HuH-7.5 (cell line): ENCODE measurements around the gene MUC5B.
"Not testable (repeated sequence)": the region's sequence is repeated elsewhere in the genome, so short reads cannot be mapped to it uniquely, and the experiment has no call there.

Experiments
- DNase-seq: peaks from one replicate; pipeline ENCODE4 v3.0.0; 2011; ENCODE audit warnings: low spot score

Gene MUC5B, protein sequence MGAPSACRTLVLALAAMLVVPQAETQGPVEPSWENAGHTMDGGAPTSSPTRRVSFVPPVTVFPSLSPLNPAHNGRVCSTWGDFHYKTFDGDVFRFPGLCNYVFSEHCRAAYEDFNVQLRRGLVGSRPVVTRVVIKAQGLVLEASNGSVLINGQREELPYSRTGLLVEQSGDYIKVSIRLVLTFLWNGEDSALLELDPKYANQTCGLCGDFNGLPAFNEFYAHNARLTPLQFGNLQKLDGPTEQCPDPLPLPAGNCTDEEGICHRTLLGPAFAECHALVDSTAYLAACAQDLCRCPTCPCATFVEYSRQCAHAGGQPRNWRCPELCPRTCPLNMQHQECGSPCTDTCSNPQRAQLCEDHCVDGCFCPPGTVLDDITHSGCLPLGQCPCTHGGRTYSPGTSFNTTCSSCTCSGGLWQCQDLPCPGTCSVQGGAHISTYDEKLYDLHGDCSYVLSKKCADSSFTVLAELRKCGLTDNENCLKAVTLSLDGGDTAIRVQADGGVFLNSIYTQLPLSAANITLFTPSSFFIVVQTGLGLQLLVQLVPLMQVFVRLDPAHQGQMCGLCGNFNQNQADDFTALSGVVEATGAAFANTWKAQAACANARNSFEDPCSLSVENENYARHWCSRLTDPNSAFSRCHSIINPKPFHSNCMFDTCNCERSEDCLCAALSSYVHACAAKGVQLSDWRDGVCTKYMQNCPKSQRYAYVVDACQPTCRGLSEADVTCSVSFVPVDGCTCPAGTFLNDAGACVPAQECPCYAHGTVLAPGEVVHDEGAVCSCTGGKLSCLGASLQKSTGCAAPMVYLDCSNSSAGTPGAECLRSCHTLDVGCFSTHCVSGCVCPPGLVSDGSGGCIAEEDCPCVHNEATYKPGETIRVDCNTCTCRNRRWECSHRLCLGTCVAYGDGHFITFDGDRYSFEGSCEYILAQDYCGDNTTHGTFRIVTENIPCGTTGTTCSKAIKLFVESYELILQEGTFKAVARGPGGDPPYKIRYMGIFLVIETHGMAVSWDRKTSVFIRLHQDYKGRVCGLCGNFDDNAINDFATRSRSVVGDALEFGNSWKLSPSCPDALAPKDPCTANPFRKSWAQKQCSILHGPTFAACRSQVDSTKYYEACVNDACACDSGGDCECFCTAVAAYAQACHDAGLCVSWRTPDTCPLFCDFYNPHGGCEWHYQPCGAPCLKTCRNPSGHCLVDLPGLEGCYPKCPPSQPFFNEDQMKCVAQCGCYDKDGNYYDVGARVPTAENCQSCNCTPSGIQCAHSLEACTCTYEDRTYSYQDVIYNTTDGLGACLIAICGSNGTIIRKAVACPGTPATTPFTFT (N-terminal part only)

DNA sequence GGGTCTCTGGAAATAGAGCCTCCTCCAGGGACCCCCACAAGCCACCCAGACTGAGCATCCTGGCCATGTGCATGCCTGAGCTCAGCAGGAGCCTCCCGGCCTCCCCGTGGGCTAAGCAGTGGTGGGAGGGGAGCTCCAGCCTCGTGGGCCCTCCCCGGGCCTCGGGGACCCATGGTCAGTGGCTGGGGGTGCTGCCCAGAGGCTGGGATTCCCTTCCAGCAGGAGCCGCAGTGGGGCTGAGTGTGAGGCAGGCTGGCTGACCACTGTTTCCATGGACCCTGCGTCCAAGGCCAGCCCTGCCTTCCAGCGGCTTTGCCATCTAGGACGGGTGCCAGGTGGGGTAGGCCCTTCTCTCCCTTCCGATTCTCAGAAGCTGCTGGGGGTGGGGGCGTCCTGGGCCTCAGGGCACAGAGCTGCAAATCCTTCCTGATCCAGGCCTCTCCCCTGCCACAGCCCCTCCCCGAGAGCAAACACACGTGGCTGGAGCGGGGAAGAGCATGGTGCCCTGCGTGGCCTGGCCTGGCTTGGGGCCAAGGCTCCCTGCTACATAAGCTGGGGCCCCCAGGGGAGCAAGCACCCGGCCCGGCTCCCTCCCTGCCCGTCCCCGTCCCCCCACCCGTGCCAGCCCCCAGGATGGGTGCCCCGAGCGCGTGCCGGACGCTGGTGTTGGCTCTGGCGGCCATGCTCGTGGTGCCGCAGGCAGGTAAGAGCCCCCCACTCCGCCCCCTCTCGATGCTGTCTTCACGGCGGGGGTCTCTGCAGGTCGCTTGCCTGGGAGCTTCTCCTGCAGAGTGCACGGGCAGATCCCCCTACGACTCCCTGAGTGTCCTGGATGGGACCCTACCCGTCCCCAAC lies at the start of gene MUC5B:
Gene MUC5B (plus strand): TSS at position 576 of the 855 bp plus-strand sequence. CDS start 58 bp downstream, at position 634.
- DNase-seq, result peak; percentile 18

DNA sequence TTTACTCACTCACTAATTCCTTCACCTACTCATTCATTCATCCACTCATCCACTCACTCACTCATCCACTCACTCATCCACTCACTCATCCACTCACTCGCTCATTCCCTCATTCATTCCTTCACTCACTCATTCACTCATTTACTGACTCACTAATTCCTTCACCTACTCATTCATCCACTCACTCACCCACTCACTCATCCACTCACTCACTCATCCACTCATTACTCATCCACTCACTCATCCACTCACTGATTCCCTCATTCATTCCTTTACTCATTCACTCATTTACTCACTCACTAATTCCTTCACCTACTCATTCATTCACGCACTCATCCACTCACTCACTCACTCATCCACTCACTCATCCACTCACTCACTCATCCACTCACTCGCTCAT lies 49.5 kb upstream of the MUC5B start:
- not testable (repeated sequence) for DNase-seq

DNA sequence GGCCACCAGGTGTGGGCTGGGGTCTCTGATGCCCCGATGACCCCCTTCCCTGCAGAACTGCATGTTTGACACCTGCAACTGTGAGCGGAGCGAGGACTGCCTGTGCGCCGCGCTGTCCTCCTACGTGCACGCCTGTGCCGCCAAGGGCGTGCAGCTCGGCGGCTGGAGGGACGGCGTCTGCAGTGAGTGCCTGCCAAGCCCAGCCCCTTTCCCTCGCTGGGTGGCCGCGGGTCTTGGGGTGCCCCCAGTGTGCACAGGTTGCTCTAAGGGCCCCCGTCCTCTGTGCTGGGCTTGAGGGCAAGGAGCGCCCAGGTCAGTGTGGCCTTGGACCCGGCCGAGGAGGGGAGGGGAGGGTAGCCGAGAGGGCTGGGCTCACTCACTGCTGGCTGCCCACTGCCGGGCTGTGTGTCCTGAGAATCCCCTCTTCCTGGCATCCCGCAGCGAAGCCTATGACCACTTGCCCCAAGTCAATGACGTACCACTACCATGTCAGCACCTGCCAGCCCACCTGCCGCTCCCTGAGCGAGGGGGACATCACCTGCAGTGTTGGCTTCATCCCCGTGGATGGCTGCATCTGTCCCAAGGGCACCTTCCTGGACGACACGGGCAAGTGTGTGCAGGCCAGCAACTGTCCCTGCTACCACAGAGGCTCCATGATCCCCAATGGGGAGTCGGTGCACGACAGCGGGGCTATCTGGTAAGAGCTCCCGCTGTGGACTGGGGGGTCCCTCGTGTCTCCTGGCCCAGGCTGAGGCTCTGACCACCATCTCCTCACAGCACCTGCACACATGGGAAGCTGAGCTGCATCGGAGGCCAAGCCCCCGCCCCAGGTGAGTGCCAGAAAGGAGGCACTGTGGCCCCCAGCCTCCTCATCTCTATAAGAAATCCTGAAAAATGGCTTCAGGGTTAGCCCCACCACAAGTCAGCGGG lies 48.2 kb upstream of the MUC5B start:
- DNase-seq, result no peak

DNA sequence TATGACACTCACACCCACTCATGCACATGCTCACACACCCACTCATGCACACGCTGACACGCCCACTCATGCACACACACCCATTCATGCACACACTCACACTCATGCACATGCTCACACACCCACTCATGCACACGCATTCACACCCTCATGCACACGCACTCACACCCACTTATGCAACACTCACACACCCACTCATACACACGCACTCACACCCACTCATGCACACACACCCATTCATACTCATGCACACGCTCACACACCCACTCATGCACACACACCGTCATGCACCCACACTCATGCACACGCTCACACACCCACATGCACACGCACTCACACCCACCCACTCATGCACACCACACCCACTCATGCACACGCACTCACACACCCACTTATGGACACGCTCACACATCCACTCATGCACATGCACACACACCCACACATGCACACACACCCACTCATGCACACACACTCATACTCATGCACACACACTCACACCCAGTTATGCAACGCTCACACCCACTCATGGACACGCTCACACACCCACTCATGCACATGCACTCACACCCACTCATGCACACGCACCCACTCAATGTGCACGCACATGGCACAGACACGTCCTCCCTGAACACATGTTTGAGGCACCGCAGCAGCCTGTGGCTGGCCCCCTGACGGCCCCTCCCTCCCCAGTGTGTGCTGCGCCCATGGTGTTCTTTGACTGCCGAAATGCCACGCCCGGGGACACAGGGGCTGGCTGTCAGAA lies 47.2 kb upstream of the MUC5B start:
- DNase-seq, result no peak

DNA sequence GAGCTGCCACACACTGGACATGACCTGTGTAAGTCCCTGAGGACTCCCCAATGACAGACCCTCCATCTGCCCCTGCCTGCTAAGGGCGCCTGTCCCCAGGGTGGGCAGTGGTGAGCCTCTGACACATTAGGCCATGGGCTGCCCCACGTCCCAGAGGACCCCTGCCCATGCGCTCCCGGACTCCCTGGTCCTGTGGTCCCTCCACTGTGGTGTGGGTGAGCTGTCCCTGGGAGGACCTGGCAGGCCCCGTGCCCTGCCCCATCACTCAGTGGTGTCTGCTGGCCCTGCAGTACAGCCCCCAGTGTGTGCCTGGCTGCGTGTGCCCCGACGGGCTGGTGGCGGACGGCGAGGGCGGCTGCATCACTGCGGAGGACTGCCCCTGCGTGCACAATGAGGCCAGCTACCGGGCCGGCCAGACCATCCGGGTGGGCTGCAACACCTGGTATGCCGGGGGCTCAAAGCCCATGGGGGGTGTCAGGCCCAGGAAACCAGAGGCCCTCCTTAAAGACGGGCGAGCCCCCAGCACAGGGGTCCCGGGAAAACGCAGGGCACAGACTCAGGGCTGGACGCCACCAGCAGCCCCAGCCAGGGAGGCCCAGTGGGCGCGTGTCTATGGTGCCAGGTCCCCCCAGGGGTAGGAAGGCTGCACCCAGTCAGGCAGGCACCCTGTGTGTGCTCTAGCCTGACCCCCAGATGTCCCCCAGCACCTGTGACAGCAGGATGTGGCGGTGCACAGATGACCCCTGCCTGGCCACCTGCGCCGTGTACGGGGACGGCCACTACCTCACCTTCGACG lies 46.4 kb upstream of the MUC5B start:
- DNase-seq, result no peak

DNA sequence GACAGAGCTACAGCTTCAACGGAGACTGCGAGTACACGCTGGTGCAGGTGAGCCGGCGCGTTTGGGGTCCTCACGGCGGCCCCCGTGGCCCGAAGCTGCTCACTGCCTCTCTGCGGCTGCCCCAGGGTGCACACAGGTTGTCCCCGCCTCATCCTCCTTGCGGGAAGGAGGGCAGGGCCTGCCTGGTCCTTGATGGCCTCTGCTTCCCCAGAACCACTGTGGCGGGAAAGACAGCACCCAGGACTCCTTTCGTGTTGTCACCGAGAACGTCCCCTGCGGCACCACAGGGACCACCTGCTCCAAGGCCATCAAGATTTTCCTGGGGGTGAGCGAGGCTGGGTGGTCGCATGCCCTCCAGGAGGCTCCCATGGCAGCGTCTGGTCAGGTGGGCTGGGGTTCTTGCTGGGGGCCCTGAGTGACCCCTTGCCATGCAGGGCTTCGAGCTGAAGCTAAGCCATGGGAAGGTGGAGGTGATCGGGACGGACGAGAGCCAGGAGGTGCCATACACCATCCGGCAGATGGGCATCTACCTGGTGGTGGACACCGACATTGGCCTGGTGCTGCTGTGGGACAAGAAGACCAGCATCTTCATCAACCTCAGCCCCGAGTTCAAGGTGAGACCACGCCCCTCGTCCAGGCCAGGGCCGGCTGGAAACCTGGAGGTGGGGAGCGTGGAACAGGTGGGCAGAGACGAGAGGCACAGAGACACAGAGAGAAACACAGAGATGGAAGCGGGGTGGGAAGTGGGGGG lies 45.7 kb upstream of the MUC5B start:
- DNase-seq, result no peak

DNA sequence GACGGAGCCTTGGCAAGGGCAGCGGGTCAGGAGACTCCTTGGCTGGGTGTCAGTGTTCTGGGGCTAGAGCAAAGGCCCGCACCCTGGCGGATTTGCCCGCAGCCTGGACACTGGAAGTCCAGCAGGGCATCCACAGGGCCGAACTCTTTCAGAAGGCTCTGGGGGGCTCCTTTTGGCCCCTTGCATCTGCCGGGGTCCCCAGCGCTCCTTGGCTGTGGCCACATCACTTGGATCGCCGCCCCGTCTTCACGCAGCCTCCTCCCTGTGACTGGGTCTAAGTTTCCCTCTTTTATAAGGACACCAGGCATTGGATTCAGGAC lies 45.1 kb upstream of the MUC5B start:
- DNase-seq, result no peak

DNA sequence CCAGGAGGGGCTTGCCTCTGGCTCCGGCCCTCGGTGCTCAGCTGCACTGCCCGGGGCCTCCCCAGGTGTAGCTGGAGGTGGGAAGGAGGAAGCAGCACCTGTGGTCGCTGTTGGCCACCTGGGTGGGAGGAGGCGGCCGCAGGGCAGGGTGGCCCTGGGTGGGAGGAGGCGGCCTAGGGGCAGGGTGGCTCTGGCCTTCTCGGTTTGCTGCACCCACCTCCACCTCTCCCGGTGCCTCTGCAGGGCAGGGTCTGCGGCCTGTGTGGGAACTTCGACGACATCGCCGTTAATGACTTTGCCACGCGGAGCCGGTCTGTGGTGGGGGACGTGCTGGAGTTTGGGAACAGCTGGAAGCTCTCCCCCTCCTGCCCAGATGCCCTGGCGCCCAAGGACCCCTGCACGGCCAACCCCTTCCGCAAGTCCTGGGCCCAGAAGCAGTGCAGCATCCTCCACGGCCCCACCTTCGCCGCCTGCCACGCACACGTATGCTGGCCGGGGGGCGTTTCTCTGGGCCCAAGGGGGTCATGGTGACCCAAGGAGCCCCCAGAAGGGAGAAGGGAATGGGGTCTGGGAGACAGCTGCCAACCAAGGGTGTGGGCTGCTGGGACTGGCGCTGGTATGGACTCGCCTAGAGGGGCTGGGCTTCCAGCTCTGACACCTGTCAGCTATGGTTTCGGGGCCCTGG lies 44.5 kb upstream of the MUC5B start:
- DNase-seq, result no peak

DNA sequence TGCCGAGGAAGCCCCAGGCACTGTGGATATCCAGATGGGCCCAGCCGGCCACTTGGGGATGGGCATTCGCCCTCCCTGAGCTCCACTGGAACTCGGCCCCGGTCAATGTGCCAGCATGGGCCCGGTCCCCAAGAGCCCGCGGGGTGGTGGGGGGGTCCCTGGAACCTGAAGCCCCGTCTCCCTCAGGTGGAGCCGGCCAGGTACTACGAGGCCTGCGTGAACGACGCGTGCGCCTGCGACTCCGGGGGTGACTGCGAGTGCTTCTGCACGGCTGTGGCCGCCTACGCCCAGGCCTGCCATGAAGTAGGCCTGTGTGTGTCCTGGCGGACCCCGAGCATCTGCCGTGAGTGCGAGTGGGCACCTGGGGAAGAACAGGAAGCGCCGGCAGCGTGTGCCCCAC lies 44.0 kb upstream of the MUC5B start:
- DNase-seq, result no peak

DNA sequence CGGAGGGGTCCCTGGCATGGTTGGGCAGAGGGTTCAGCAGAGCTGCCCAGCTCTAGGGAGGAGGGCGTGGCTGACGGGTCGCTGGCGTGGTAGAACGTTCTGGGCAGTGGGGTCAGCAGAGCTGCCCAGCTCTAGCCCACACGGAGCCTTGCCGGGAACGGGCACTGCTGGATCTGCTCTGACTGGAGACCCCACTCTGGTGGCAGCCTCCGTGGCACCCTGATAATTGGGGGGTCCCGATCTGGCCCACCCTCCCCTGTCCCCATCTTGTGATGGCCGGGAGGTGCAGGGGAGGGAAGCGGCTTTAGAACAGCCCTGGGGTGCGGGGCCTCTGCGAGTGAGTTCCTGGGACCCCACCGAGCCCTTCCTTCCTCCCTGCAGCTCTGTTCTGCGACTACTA lies 43.2 kb upstream of the MUC5B start:
- no peak for DNase-seq

DNA sequence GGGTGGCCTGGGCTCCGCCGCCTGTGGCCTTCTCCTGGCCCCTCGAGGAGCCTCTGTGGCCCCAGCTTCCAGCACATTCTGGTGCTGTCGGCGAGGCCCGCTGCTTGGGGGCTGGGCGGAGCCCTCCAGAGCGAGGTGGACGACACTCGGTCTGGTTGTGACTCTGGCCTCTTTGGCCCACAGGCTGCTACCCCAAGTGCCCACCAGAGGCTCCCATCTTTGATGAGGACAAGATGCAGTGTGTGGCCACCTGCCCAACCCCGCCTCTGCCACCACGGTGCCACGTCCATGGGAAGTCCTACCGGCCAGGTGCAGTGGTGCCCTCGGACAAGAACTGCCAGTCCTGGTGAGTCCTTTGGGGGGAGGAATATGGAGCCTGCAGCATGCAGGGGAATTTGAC lies 42.7 kb upstream of the MUC5B start:
- DNase-seq, result no peak

DNA sequence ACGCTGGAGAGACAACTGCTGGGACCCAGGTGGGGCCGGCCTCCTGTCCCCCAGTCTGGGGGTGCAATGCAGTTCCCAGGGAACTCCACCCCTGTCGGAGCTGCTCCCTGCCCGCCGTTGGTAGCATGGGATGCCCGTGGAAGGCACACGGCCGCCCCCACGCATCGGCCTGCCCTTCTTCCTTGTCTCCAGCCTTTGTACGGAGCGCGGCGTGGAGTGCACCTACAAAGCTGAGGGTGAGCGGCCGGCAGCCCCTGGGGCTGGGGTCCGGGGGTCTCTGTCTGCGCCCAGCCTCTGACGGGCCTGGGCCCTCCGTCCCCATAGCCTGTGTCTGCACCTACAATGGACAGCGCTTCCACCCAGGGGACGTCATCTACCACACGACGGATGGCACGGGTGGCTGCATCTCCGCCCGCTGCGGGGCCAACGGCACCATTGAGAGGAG lies 41.9 kb upstream of the MUC5B start:
- no peak for DNase-seq

DNA sequence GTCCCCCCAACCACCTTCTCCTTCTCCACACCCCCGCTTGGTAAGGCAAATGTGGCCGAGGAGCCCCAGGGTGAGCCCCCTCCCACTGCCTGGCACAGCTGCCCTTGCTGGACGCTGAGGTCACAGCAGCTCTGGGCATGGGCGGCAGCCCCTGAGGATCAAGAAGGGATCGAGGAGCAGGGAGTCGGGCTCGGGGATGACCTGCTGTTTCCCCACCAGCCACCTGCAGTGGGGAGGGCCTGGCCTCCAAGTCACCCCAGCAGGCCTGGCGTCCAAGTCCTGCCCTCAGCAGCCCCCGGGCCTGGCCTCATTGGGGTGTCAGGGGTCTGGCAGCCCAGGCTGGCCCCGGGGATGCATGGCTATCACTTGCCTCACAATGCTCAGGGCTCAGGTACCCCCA lies 41.4 kb upstream of the MUC5B start:
- DNase-seq, result no peak

DNA sequence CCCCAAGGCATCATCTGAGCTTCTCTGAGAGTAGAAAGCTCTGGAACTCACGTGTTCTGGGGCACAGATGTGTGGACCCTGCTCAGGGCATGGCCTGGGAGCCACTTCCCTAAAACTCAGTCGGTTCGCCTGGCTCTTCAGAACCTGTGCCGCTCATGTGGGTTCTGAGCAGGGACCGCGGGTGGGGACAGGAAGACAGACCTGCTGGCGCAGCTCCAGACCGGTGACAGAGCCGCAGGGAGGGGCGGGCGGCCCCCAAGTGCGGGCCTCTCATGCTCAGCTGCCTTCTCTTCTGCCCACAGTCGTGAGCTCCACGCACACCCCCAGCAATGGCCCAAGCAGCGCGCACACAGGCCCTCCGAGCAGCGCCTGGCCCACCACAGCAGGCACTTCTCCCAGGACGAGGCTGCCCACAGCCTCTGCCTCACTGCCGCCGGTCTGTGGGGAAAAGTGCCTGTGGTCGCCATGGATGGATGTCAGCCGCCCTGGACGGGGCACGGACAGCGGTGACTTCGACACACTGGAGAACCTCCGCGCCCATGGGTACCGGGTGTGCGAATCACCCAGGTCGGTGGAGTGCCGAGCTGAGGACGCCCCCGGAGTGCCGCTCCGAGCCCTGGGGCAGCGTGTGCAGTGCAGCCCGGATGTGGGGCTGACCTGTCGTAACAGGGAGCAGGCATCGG lies 40.9 kb upstream of the MUC5B start:
- DNase-seq, result no peak

DNA sequence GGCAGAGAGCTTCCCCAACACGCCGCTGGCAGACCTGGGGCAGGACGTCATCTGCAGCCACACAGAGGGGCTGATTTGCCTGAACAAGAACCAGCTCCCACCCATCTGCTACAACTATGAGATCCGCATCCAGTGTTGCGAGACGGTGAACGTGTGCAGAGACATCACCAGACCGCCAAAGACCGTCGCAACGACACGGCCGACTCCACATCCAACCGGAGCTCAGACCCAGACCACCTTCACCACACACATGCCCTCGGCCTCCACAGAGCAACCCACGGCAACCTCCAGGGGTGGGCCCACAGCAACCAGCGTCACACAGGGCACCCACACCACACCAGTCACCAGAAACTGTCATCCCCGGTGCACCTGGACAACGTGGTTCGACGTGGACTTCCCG lies 38.7 kb upstream of the MUC5B start:
- not testable (repeated sequence) for DNase-seq

DNA sequence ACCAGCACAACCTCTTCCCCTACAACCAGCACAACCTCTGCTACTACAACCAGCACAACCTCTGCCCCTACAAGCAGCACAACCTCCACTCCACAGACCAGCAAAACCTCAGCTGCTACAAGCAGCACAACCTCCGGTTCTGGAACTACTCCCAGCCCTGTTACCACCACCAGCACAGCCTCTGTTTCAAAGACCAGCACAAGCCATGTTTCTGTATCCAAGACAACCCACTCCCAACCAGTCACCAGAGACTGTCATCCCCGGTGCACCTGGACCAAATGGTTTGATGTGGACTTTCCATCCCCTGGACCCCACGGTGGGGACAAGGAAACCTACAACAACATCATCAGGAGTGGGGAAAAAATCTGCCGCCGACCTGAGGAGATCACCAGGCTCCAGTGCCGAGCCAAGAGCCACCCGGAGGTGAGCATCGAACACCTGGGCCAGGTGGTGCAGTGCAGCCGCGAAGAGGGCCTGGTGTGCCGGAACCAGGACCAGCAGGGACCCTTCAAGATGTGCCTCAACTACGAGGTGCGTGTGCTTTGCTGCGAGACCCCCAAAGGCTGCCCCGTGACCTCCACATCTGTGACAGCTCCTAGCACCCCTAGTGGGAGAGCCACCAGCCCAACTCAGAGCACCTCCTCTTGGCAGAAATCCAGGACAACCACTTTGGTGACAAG lies 34.3 kb upstream of the MUC5B start:
- not testable (repeated sequence) for DNase-seq
